Measurements from ENCODE around the gene SDR39U1. TPM values are rescaled to one million over a fixed set of nuclear protein-coding genes. Genes with fewer than 3 reads are reported as not detected.
A peak's percentile ranks its signal among the peaks of the same experiment; 100 is the strongest.

The SDR39U1 gene
- total and polyA plus RNA-seq, 2 donors from 2014 or later, result 62.3 to 97.8 TPM

DNA sequence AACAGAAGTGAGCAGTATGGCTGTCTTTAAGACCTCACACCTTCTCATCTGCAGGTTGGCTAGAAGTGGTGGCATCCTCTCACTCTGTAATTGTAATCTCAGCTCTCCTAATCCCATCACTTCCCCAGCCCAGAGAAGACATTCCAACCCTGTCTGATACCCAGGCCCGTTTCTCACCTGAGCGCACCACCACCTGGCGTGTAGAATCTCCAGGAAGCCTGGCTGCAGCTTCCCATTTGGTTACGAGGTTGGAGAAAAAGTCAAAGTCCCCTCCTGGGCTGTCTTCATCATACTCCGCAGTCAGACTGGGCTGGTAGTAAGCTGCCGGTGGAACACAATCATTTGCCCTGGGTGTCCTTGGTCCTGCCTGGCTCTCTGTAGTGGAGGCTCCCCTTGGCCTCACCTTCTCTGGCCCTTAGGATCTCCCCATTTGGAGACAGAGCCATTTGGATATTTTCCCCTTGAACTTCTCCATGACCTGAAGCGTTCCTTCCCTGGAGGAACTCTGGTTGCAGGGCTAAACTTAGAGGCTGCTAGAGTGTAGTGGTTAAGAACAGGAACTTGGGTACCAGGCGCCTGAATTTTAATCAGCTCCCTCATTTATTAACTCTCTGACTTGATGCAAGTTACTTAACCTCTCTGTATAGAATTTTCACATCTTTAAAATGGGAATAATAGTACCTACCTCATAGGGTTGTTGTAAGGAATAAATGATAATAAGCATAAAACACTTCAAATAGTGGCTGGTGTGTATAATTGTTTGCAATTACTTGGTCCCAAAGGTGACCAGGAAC, 1.8 kb downstream of the SDR39U1 start:
- H3K36me3 ChIP-seq (ENCODE audit: control insufficient read depth in 2 of 3, insufficient read depth in 3 of 3, low read length in 3 of 3), result peaks cover 6 to 40% (median 26%) of the 10 kb centered on the region in 3 donors
- no peaks in the 10 kb centered on the region for H3K9me3 ChIP-seq (ENCODE audit: control insufficient read depth in 2 of 3, insufficient read depth in 1 of 3, low read length in 3 of 3)

DNA sequence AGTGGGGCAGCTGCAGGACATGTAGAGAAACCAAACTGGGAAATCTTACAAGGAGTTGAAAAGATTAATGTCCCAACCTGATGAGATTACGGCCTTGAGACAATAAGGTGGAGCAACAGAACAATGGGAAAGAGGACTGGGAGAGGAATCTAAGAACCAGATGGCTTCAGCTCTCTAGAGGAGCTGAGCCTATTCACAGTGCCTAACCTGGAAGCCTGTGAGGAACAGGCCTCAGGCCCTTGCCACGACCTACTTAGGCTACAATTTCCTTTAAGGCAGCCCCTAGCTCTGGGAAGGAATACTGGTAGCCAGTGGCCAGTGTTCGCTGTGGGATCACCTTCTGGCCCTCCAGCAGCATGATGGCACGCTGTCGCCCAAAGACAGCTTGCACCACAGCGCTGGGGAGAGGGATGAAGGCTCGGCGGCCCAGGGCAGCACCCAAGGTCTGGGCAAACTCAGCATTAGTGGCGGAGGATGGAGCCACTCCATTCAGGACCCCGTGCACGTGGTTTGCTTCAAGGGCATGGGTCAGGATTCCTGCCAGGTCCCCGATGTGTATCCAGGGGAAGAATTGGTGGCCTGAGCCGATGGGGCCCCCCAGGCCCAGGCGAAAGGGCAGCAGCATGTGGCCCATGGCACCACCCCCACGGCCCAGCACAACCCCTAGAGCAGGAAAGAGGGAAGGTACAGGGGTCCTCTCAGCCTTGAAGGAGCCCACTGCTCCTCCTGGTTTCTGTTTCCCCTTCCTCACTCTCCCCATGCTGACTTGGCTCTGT, 2.6 kb downstream of the SDR39U1 start:
- Histone ChIP-seq H3K9me3 (ENCODE audit: control insufficient read depth in 2 of 3, insufficient read depth in 1 of 3, low read length in 3 of 3) (no peaks in the 10 kb centered on the region), H3K27ac (ENCODE audit: low read depth in 2 of 2, low read length in 2 of 2) (no peak overlapping the region), H3K9ac (ENCODE audit: low read length in 3 of 3) (no peak overlapping the region), H3K36me3 (ENCODE audit: control insufficient read depth in 2 of 3, insufficient read depth in 3 of 3, low read length in 3 of 3) (peaks cover 6 to 40% (median 26%) of the 10 kb centered on the region in 3 donors), H3K27me3 (ENCODE audit: control insufficient read depth, insufficient read depth, low read length) (no peaks in the 10 kb centered on the region), H3K4me3 (ENCODE audit: low read length in 3 of 3) (no peak overlapping the region), H3K4me1 (ENCODE audit: control insufficient read depth in 2 of 3, insufficient read depth in 2 of 3, low read depth in 1 of 3, low read length in 3 of 3) (peaks cover 3 to 10% (median 5%) of the 10 kb centered on the region in 3 donors)
- TF ChIP-seq, protein P1, sequence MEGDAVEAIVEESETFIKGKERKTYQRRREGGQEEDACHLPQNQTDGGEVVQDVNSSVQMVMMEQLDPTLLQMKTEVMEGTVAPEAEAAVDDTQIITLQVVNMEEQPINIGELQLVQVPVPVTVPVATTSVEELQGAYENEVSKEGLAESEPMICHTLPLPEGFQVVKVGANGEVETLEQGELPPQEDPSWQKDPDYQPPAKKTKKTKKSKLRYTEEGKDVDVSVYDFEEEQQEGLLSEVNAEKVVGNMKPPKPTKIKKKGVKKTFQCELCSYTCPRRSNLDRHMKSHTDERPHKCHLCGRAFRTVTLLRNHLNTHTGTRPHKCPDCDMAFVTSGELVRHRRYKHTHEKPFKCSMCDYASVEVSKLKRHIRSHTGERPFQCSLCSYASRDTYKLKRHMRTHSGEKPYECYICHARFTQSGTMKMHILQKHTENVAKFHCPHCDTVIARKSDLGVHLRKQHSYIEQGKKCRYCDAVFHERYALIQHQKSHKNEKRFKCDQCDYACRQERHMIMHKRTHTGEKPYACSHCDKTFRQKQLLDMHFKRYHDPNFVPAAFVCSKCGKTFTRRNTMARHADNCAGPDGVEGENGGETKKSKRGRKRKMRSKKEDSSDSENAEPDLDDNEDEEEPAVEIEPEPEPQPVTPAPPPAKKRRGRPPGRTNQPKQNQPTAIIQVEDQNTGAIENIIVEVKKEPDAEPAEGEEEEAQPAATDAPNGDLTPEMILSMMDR (IDR thresholded peaks at IDR 0.05; ENCODE audit: borderline replicate concordance, extremely low read depth, insufficient read depth), result no peak
- no peak for FAIRE-seq
- intact Hi-C loops (cut with DNase I), result loop anchor here (5.0 kb wide), 1 partner anchor 103 kb away; the partner anchor contains the start of genes ADCY4 and RIPK3
- peak in 1 of 5 donors; percentile 71 for DNase-seq

More for the DNA sequence above, 1.8 kb downstream of the SDR39U1 start:
- peaks cover 3 to 10% (median 5%) of the 10 kb centered on the region in 3 donors for H3K4me1 ChIP-seq (ENCODE audit: control insufficient read depth in 2 of 3, insufficient read depth in 2 of 3, low read depth in 1 of 3, low read length in 3 of 3)
- TF ChIP-seq, protein P1 (IDR thresholded peaks at IDR 0.05; ENCODE audit: borderline replicate concordance, extremely low read depth, insufficient read depth), result no peak
- intact Hi-C loops (cut with DNase I), result no loop called here
- no peak overlapping the region for H3K27ac ChIP-seq (ENCODE audit: low read depth in 2 of 2, low read length in 2 of 2)
- H3K9ac ChIP-seq (ENCODE audit: low read length in 3 of 3), result no peak overlapping the region
- no peak for FAIRE-seq
- DNase-seq, result no peak
- H3K27me3 ChIP-seq (ENCODE audit: control insufficient read depth, insufficient read depth, low read length), result no peaks in the 10 kb centered on the region
- H3K4me3 ChIP-seq (ENCODE audit: low read length in 3 of 3), result no peak overlapping the region

GRCh38 chr14:24439257-24439656, 3.3 kb downstream of the SDR39U1 start:
- H3K9me3 ChIP-seq (ENCODE audit: control insufficient read depth in 2 of 3, insufficient read depth in 1 of 3, low read length in 3 of 3), result no peaks in the 10 kb centered on the region
- H3K4me1 ChIP-seq (ENCODE audit: control insufficient read depth in 2 of 3, insufficient read depth in 2 of 3, low read depth in 1 of 3, low read length in 3 of 3), result peaks cover 3 to 10% (median 5%) of the 10 kb centered on the region in 3 donors
- DNase-seq, result no peak
- no peak overlapping the region for H3K9ac ChIP-seq (ENCODE audit: low read length in 3 of 3)
- intact Hi-C loops (cut with DNase I), result loop anchor here (5.0 kb wide), 1 partner anchor 102 kb away; the partner anchor contains the start of genes ADCY4 and RIPK3
- H3K4me3 ChIP-seq (ENCODE audit: low read length in 3 of 3), result no peak overlapping the region
- peaks cover 6 to 40% (median 27%) of the 10 kb centered on the region in 3 donors for H3K36me3 ChIP-seq (ENCODE audit: control insufficient read depth in 2 of 3, insufficient read depth in 3 of 3, low read length in 3 of 3)
- H3K27me3 ChIP-seq (ENCODE audit: control insufficient read depth, insufficient read depth, low read length), result no peaks in the 10 kb centered on the region
- TF ChIP-seq, protein P1 (IDR thresholded peaks at IDR 0.05; ENCODE audit: borderline replicate concordance, extremely low read depth, insufficient read depth), result no peak
- no peak overlapping the region for H3K27ac ChIP-seq (ENCODE audit: low read depth in 2 of 2, low read length in 2 of 2)
- FAIRE-seq, result no peak

Measured in kidney (tissue), 14 donors.